Activated CD4-positive, alpha-beta memory T cell treated with anti-CD3 and anti-CD28 coated beads for 36 hours (primary cell): Measurements from ENCODE around the gene DHRS3. TPM values are rescaled to one million over a fixed set of nuclear protein-coding genes. Genes with fewer than 3 reads are reported as not detected.

Source experiments
- CTCF ChIA-PET: fragments of 350-600 bp; sonication (Branson Sonifier 250); formaldehyde crosslinking; loops from one replicate; lab custom pipeline; 2021; ENCODE audit warnings: antibody characterized with exemption, inconsistent platforms; lab: Charles Lee
- POLR2A ChIA-PET: fragments of 350-600 bp; sonication (Branson Sonifier 250); formaldehyde crosslinking; loops from one replicate; lab custom pipeline; 2021; ENCODE audit warnings: antibody characterized with exemption; lab: Charles Lee
- DNase-seq: peaks from one replicate; pipeline ENCODE4 v3.0.0-alpha.2; 2020
- H3K27ac Mint-ChIP-seq: one replicate; pipeline ENCODE4 v1.8.0; 2021; ENCODE audit warnings: mixed read lengths
- H3K27me3 Mint-ChIP-seq: one replicate; pipeline ENCODE4 v1.8.0; 2021; ENCODE audit warnings: mixed read lengths
- H3K36me3 Mint-ChIP-seq: one replicate; pipeline ENCODE4 v1.8.0; 2021; ENCODE audit warnings: mixed read lengths
- H3K4me1 Mint-ChIP-seq: one replicate; pipeline ENCODE4 v1.8.0; 2021; ENCODE audit warnings: low read depth, mixed read lengths
- H3K4me3 Mint-ChIP-seq: one replicate; pipeline ENCODE4 v1.8.0; 2021; ENCODE audit warnings: mild to moderate bottlenecking, mixed read lengths
- H3K9me3 Mint-ChIP-seq: one replicate; pipeline ENCODE4 v1.8.0; 2021; ENCODE audit warnings: mixed read lengths
- intact Hi-C: fragments of 100-400 bp; cut with micrococcal nuclease; formaldehyde crosslinking; loops from one replicate; pipeline ENCODE4 v1.15.1; 2023
- total RNA-seq, 2 experiments: library from RNA; stranded (reverse); gene quantifications; one replicate each; pipeline ENCODE4 v1.2.3, GENCODE V29; 2021

DHRS3 gene
- total RNA-seq, 2 experiments from 2014 or later: 57.6 to 58.8 TPM

GRCh38 chr1:12620931-12621330, 2.9 kb upstream of the DHRS3 start:
- H3K4me1 Mint-ChIP-seq: peaks cover 27% of the 10 kb centered on the region
- DNase-seq: no peak
- H3K27me3 Mint-ChIP-seq: no peaks in the 10 kb centered on the region
- no peaks in the 10 kb centered on the region for H3K9me3 Mint-ChIP-seq
- ChIA-PET CTCF (interaction anchor here (1.0 to 4.5 kb wide), 22 partner anchors 17 to 389 kb away, joined by 3 to 38 read pairs (median 5); no protein-coding TSS in a partner anchor), POLR2A (no interaction called here)
- no peak overlapping the region for H3K27ac Mint-ChIP-seq
- intact Hi-C loops: loop anchor here (1.0 to 2.0 kb wide), 2 partner anchors 38 to 214 kb away; no protein-coding TSS in a partner anchor
- H3K36me3 Mint-ChIP-seq: peaks cover 8% of the 10 kb centered on the region
- H3K4me3 Mint-ChIP-seq: no peak overlapping the region

DNA sequence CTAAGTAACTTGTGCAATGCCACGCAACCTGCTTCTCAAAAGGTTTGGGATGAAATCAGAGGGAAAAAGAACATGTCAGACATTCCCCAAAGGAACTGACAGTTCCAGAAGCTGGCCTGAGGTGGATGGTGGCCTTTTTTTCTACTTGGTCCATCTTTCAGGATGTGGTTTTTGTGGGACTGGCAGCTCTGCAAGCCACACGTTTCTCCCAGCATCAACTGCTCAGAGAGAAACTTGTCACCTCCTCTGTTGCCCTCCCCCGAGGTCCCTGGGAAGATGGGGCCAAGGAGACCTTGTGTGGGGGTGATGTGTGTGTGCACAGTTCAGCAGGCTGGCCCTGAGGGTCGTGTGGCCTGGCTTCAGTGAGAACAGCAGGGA, 2.5 kb upstream of the DHRS3 start:
- Mint-ChIP-seq H3K9me3 (no peaks in the 10 kb centered on the region), H3K27me3 (no peaks in the 10 kb centered on the region), H3K36me3 (peaks cover 10% of the 10 kb centered on the region), H3K4me3 (peak overlapping the region; percentile 95), H3K4me1 (peaks cover 32% of the 10 kb centered on the region), H3K27ac (peak overlapping the region; percentile 43)
- intact Hi-C loops: loop anchor here (1.0 to 2.0 kb wide), 2 partner anchors 38 to 213 kb away; no protein-coding TSS in a partner anchor
- ChIA-PET POLR2A (interaction anchor here (1.0 to 2.9 kb wide), 3 partner anchors 16 to 323 kb away, joined by 3 to 22 read pairs (median 3); no protein-coding TSS in a partner anchor), CTCF (interaction anchor here (0.7 to 4.5 kb wide), 30 partner anchors 16 to 389 kb away, joined by 3 to 38 read pairs (median 5); no protein-coding TSS in a partner anchor)
- peak; percentile 64 for DNase-seq

DNA sequence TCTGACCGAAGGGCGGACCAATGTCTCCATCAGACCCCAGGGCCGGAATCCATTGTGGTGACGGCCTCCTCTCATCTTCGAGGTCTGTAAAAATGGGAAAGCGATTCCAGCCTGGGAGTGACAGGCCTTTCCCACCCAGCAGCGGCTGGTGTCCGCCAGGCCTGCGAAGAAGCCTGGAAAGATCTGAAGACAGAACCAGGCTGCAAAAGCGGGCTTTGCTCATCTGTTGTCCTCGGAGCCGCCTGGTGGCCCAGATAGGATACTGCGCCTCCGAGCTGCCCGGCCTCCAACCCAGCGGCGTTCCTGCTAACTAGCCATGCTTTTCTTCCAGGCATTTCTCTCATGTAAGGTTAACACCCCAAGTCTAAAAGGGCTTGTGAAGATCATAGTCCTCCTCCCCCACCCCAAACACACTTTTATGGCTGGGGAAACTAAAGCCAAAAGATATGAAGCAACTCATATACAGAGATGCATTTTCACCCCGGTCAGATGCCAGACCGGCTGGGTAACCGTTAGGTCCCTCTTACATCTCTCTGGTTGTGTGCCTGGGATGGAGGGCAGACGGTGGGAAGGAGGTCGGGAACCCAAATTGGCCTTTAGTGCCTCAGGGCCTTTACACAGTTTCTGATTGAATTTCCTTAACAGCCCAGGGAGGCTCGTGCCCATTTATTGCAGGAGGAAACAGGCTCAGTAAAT, 1.9 kb upstream of the DHRS3 start:
- intact Hi-C loops: loop anchor here (1.0 to 10.0 kb wide), 11 partner anchors 16 to 495 kb away; no protein-coding TSS in a partner anchor

GRCh38 chr1:12618965-12619791, 1.2 kb upstream of the DHRS3 start:
- peak overlapping the region; percentile 92 for H3K27ac Mint-ChIP-seq
- H3K4me1 Mint-ChIP-seq: peaks cover 42% of the 10 kb centered on the region
- no peaks in the 10 kb centered on the region for H3K27me3 Mint-ChIP-seq
- peak; percentile 88 for DNase-seq
- ChIA-PET CTCF (interaction anchor here (0.6 to 4.5 kb wide), 27 partner anchors 11 to 936 kb away, joined by 3 to 38 read pairs (median 5); no protein-coding TSS in a partner anchor), POLR2A (interaction anchor here (0.7 to 4.7 kb wide), 8 partner anchors 15 to 321 kb away, joined by 3 to 26 read pairs (median 4); no protein-coding TSS in a partner anchor)
- peaks cover 12% of the 10 kb centered on the region for H3K36me3 Mint-ChIP-seq
- H3K9me3 Mint-ChIP-seq: no peaks in the 10 kb centered on the region
- H3K4me3 Mint-ChIP-seq: peak overlapping the region; percentile 95
- intact Hi-C loops: loop anchor here (1.0 to 10.0 kb wide), 11 partner anchors 15 to 494 kb away; no protein-coding TSS in a partner anchor

More for the DNA sequence above, 1.9 kb upstream of the DHRS3 start:
- ChIA-PET CTCF (interaction anchor here (0.7 to 4.5 kb wide), 31 partner anchors 12 to 388 kb away, joined by 3 to 38 read pairs (median 5); no protein-coding TSS in a partner anchor), POLR2A (interaction anchor here (1.0 to 2.9 kb wide), 4 partner anchors 16 to 322 kb away, joined by 3 to 22 read pairs (median 10); no protein-coding TSS in a partner anchor)
- Mint-ChIP-seq H3K4me1 (peaks cover 36% of the 10 kb centered on the region), H3K27ac (peak overlapping the region; percentile 52), H3K27me3 (no peaks in the 10 kb centered on the region), H3K4me3 (peak overlapping the region; percentile 95), H3K9me3 (no peaks in the 10 kb centered on the region), H3K36me3 (peaks cover 10% of the 10 kb centered on the region)
- DNase-seq: peak; percentile 87

- H3K4me1 Mint-ChIP-seq: peaks cover 48% of the 10 kb centered on the region
- peak overlapping the region; percentile 95 for H3K4me3 Mint-ChIP-seq
- DNase-seq: no peak
- peaks cover 12% of the 10 kb centered on the region for H3K36me3 Mint-ChIP-seq
- no peaks in the 10 kb centered on the region for H3K27me3 Mint-ChIP-seq
- H3K27ac Mint-ChIP-seq: peak overlapping the region; percentile 92
- intact Hi-C loops: loop anchor here (1.0 to 10.0 kb wide), 6 partner anchors 108 to 494 kb away; no protein-coding TSS in a partner anchor
- CTCF ChIA-PET: interaction anchor here (0.6 to 4.5 kb wide), 18 partner anchors 11 to 936 kb away, joined by 3 to 38 read pairs (median 9); no protein-coding TSS in a partner anchor
- POLR2A ChIA-PET: interaction anchor here (1.1 to 4.7 kb wide), 6 partner anchors 15 to 322 kb away, joined by 3 to 26 read pairs (median 12); no protein-coding TSS in a partner anchor
- no peaks in the 10 kb centered on the region for H3K9me3 Mint-ChIP-seq
Observed at GRCh38 chr1:12618661-12618964, 603 bp upstream of the DHRS3 start.

DNA sequence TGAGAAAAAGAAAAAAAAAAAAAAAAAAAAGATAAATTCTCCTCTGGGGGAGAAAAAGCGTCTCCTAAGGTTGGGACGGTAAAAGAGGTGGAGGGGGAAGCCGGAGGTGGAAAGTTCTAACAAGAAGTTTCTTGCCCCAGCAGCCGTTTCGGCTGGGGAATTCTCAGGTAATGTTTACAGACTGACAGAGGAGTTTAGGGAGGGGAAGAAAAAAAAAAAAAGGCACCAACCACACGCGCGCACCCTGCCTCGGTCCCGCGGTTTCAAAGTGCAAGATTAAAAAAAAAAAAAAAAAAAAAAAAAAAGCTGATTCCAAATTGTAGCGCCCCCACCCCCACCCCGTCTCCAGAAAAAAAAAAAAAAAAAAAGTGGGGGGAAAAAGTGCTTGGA, 504 bp downstream of the DHRS3 start:
- POLR2A ChIA-PET: interaction anchor here (0.6 to 4.7 kb wide), 11 partner anchors 10 to 708 kb away, joined by 3 to 26 read pairs (median 4); no protein-coding TSS in a partner anchor
- intact Hi-C loops: loop anchor here (5.0 to 10.0 kb wide), 2 partner anchors 320 to 493 kb away; no protein-coding TSS in a partner anchor
- CTCF ChIA-PET: interaction anchor here (0.6 to 4.5 kb wide), 10 partner anchors 13 to 498 kb away, joined by 3 to 33 read pairs (median 6); no protein-coding TSS in a partner anchor
- peaks cover 56% of the 10 kb centered on the region for H3K4me1 Mint-ChIP-seq
- peak overlapping the region; percentile 95 for H3K4me3 Mint-ChIP-seq
- DNase-seq: peak; percentile 56
- H3K9me3 Mint-ChIP-seq: no peaks in the 10 kb centered on the region
- peaks cover 14% of the 10 kb centered on the region for H3K36me3 Mint-ChIP-seq
- H3K27ac Mint-ChIP-seq: peak overlapping the region; percentile 92
- no peaks in the 10 kb centered on the region for H3K27me3 Mint-ChIP-seq

DNA sequence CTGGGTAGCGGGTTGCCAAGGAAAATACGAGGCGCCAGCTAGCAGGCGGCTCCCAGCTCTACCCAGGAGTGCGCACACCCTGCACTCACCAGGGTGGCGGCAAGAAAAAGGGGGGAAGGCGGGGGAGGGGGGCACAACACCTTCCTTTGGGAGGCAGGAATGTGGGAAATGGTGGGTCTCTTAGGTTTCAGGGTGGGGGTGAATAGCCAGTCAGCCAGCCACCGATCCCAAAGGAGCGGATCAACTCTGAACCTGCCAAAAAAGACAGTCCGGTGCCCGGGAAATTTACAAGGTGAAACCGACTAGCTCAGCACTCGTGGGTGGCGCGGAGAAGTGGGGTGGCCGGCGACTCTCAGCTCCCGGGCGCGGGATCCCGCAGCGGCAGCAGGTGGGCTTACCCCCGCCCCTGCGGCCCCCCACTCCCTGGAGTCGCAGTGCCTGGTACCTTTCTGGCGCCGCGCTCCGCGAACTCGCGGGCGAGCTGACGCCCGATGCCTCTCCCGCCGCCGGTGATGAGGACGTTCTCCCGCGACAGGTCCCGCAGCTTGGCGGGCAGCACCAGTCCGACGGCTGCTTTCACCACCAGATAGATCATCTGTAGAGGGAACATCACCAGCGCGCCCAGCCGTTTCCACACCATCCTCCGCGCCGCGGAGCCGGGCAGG, 1.2 kb downstream of the DHRS3 start:
- ChIA-PET CTCF (interaction anchor here (0.9 to 4.5 kb wide), 9 partner anchors 13 to 497 kb away, joined by 3 to 25 read pairs (median 5); no protein-coding TSS in a partner anchor), POLR2A (interaction anchor here (0.6 to 4.7 kb wide), 13 partner anchors 9 to 528 kb away, joined by 3 to 26 read pairs (median 4); no protein-coding TSS in a partner anchor)
- H3K4me3 Mint-ChIP-seq: peak overlapping the region; percentile 95
- DNase-seq: peak; percentile 60
- H3K27ac Mint-ChIP-seq: peak overlapping the region; percentile 92
- no peaks in the 10 kb centered on the region for H3K9me3 Mint-ChIP-seq
- no peaks in the 10 kb centered on the region for H3K27me3 Mint-ChIP-seq
- intact Hi-C loops: loop anchor here (5.0 to 10.0 kb wide), 2 partner anchors 320 to 492 kb away; no protein-coding TSS in a partner anchor
- peaks cover 14% of the 10 kb centered on the region for H3K36me3 Mint-ChIP-seq
- peaks cover 61% of the 10 kb centered on the region for H3K4me1 Mint-ChIP-seq

GRCh38 chr1:12615865-12616708, 1.9 kb downstream of the DHRS3 start:
- Mint-ChIP-seq H3K9me3 (no peaks in the 10 kb centered on the region), H3K4me1 (peaks cover 61% of the 10 kb centered on the region), H3K27ac (peak overlapping the region; percentile 86), H3K4me3 (peak overlapping the region; percentile 95), H3K27me3 (no peaks in the 10 kb centered on the region), H3K36me3 (peaks cover 14% of the 10 kb centered on the region)
- intact Hi-C loops: loop anchor here (5.0 to 10.0 kb wide), 2 partner anchors 319 to 491 kb away; no protein-coding TSS in a partner anchor
- ChIA-PET POLR2A (interaction anchor here (0.6 to 4.7 kb wide), 11 partner anchors 8 to 528 kb away, joined by 3 to 26 read pairs (median 4); no protein-coding TSS in a partner anchor), CTCF (interaction anchor here (0.6 to 3.1 kb wide), 10 partner anchors 12 to 496 kb away, joined by 3 to 25 read pairs (median 4); no protein-coding TSS in a partner anchor)
- DNase-seq: no peak

- no peaks in the 10 kb centered on the region for H3K27me3 Mint-ChIP-seq
- peaks cover 18% of the 10 kb centered on the region for H3K36me3 Mint-ChIP-seq
- H3K4me1 Mint-ChIP-seq: peaks cover 62% of the 10 kb centered on the region
- no peaks in the 10 kb centered on the region for H3K9me3 Mint-ChIP-seq
- DNase-seq: no peak
- intact Hi-C loops: loop anchor here (5.0 to 10.0 kb wide), 2 partner anchors 318 to 491 kb away; no protein-coding TSS in a partner anchor
- H3K4me3 Mint-ChIP-seq: peak overlapping the region; percentile 95
- ChIA-PET POLR2A (interaction anchor here (1.6 to 4.7 kb wide), 4 partner anchors 11 to 167 kb away, joined by 5 to 26 read pairs (median 8); no protein-coding TSS in a partner anchor), CTCF (interaction anchor here (0.6 to 2.8 kb wide), 7 partner anchors 11 to 245 kb away, joined by 3 to 25 read pairs (median 5); no protein-coding TSS in a partner anchor)
- peak overlapping the region; percentile 86 for H3K27ac Mint-ChIP-seq
Observed at GRCh38 chr1:12615159-12615864, 2.7 kb downstream of the DHRS3 start.
